Thymus (tissue), 11 donors: ENCODE data around the gene CABYR. TPM values are rescaled to one million over a fixed set of nuclear protein-coding genes. Genes with fewer than 3 reads are reported as not detected.

Experiments
- DNase-seq, 9 donors: peaks; one replicate each; pipeline ENCODE4 v3.0.0-alpha.2; 2013; ENCODE audit warnings: low spot score in 9 of 9, low read depth in 6 of 9, missing footprints in 1 of 9
- H3K27ac ChIP-seq, 2 donors: one replicate each; pipeline ENCODE4 v1.5.1; 2013; ENCODE audit warnings: control low read depth in 1 of 2, low read depth in 1 of 2, low read length in 1 of 2, mild to moderate bottlenecking in 1 of 2, moderate library complexity in 1 of 2
- H3K27me3 ChIP-seq, 2 donors: one replicate each; pipeline ENCODE4 v1.5.1; 2013; ENCODE audit warnings: low read length in 1 of 2; ENCODE audit not compliant: control insufficient read depth in 2 of 2, insufficient read depth in 1 of 2
- H3K36me3 ChIP-seq, 2 donors: one replicate each; pipeline ENCODE4 v1.5.1; 2013; ENCODE audit warnings: low read length in 1 of 2, mild to moderate bottlenecking in 1 of 2, moderate library complexity in 1 of 2; ENCODE audit not compliant: control insufficient read depth in 2 of 2, insufficient read depth in 2 of 2
- H3K4me1 ChIP-seq, 2 donors: one replicate each; pipeline ENCODE4 v1.5.1; 2013; ENCODE audit warnings: low read length in 2 of 2; ENCODE audit not compliant: control insufficient read depth in 2 of 2, insufficient read depth in 2 of 2
- H3K4me3 ChIP-seq, 2 donors: one replicate each; pipeline ENCODE4 v1.5.1; 2013; ENCODE audit warnings: low read length in 2 of 2, control low read depth in 1 of 2, mild to moderate bottlenecking in 1 of 2
- H3K9me3 ChIP-seq, 2 donors: one replicate each; pipeline ENCODE4 v1.5.1; 2013; ENCODE audit warnings: low read length in 1 of 2, mild to moderate bottlenecking in 1 of 2; ENCODE audit not compliant: control insufficient read depth in 2 of 2, insufficient read depth in 1 of 2
- WGBS: extraction: QIAGEN DNeasy Blood & Tissue Kit; methylation state at CpG from one replicate; pipeline ENCODE4 v1.1.7; 2013; 5-methylcytosine and 5-hydroxymethylcytosine counted together
- polyA plus RNA-seq: library from polyadenylated mRNA; stranded (reverse); fragments of 200-250 nt; gene quantifications from one replicate; pipeline ENCODE4 v1.2.3, GENCODE V29; 2013
- total RNA-seq: library from RNA; stranded (reverse); fragments of 120-200 nt; gene quantifications from one replicate; pipeline ENCODE4 v1.2.4, GENCODE V29; 2013
- donor health status: healthy.

CABYR gene
- total and polyA plus RNA-seq, 2 donors, result 1.4 to 3.5 TPM

DNA sequence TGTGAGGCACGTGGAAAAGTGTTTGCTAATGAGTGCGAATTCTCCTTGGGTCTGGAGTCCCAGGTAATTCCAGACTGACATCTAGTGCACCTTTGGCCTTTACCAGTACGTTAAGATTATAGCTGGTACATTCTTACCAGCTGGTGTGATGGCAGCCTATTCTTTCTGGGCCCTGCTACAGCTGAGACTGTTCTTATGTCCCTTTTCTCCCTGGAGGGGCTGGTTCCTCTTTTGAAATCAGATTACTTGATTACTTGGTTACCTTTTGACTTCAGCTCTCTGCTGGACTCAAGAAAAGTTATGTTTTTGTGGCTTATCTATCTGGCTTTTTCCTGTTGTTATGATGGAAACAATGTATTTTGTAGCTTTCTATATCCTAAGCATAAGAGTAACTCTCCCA, 14.5 kb downstream of the CABYR start:
- WGBS, result 94% methylated on average over 3 of the region's 3 CpGs
- DNase-seq, result no peak
- H3K4me3 ChIP-seq, result no peak overlapping the region
- no peaks in the 10 kb centered on the region for H3K36me3 ChIP-seq
- no peaks in the 10 kb centered on the region for H3K27me3 ChIP-seq
- H3K27ac ChIP-seq, result no peak overlapping the region
- H3K4me1 ChIP-seq, result no peaks in the 10 kb centered on the region
- no peaks in the 10 kb centered on the region for H3K9me3 ChIP-seq

- Histone ChIP-seq H3K36me3 (no peaks in the 10 kb centered on the region), H3K4me3 (no peak overlapping the region), H3K27me3 (no peaks in the 10 kb centered on the region), H3K4me1 (no peaks in the 10 kb centered on the region), H3K9me3 (no peaks in the 10 kb centered on the region), H3K27ac (no peak overlapping the region)
- no peak for DNase-seq
- WGBS, result 99% methylated on average over 3 of the region's 3 CpGs
These were observed 19.0 kb downstream of the CABYR start for GRCh38 chr18:24157855-24158254.

DNA sequence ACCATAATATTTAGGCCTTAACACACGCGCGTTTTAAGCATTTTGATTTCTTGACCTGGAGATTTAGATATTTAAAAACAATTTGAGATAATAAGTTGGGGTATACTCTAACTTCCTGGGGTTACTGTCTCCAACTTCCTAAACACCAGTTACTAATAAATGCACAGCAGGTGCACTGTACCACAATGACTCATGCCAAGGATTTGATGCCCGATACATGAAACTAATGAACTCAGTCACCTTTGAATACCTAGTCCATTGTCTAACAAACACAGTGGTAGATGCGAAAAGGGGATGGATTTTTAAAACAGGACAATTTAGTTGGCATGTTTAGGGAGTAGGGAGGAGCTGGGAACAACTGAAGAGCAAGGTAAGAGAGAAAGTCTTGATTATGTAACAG, 21.2 kb downstream of the CABYR start:
- Histone ChIP-seq H3K4me1 (no peaks in the 10 kb centered on the region), H3K9me3 (no peaks in the 10 kb centered on the region), H3K4me3 (no peak overlapping the region), H3K27ac (no peak overlapping the region), H3K36me3 (no peaks in the 10 kb centered on the region), H3K27me3 (no peaks in the 10 kb centered on the region)
- 99% methylated on average over 5 of the region's 5 CpGs for WGBS
- no peak for DNase-seq

DNA sequence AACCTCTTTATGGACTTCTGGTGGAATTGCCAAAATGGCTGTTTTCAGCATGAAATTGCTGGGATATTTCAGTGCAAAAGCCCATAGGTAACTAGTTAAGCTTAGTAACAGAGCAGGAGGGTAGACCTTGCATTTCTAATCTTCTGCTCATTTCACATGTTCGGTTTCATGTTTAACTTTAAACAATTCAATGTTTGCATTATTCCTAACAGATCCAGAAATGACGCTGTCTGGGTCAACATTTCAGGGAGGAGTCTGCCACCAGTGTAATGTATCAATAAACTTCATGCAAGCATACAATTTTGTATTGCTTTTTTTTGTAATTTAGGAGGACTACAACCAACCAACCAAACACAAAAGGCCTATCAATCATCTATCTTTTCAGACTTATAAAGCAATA, 22.4 kb downstream of the CABYR start:
- no peaks in the 10 kb centered on the region for H3K4me1 ChIP-seq
- no peak overlapping the region for H3K4me3 ChIP-seq
- H3K9me3 ChIP-seq, result no peaks in the 10 kb centered on the region
- no peak overlapping the region for H3K27ac ChIP-seq
- H3K27me3 ChIP-seq, result no peaks in the 10 kb centered on the region
- no peaks in the 10 kb centered on the region for H3K36me3 ChIP-seq
- WGBS, result 97% methylated on average over 2 of the region's 2 CpGs
- DNase-seq, result no peak

GRCh38 chr18:24168496-24168895, 29.6 kb downstream of the CABYR start:
- WGBS, result 99% methylated on average over 7 of the region's 7 CpGs
- no peak overlapping the region for H3K27ac ChIP-seq
- no peaks in the 10 kb centered on the region for H3K36me3 ChIP-seq
- no peaks in the 10 kb centered on the region for H3K27me3 ChIP-seq
- DNase-seq, result no peak
- no peaks in the 10 kb centered on the region for H3K9me3 ChIP-seq
- H3K4me3 ChIP-seq, result no peak overlapping the region
- no peaks in the 10 kb centered on the region for H3K4me1 ChIP-seq

DNA sequence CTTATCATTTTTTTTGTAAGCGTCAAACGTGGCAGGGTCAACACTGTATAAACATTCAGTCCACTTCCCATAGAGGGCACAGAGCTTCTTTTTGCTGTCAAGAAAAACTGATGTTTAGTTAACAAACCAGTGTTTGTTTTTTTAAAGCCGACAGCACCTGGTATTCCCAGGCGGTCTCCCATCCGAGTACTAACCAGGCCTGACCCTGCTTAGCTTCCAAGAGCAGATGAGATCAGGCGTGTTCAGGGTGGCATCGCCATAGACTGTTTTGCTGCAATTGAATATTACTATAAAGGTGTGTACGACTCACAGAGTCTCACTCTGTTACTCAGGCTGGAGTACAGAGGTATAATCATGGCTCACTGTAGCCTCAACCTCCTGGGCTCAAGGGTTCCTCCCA, 31.5 kb downstream of the CABYR start:
- Histone ChIP-seq H3K27ac (no peak overlapping the region), H3K9me3 (no peaks in the 10 kb centered on the region), H3K4me1 (no peaks in the 10 kb centered on the region), H3K36me3 (no peaks in the 10 kb centered on the region), H3K4me3 (no peak overlapping the region), H3K27me3 (no peaks in the 10 kb centered on the region)
- DNase-seq, result no peak
- 98% methylated on average over 8 of the region's 8 CpGs for WGBS

DNA sequence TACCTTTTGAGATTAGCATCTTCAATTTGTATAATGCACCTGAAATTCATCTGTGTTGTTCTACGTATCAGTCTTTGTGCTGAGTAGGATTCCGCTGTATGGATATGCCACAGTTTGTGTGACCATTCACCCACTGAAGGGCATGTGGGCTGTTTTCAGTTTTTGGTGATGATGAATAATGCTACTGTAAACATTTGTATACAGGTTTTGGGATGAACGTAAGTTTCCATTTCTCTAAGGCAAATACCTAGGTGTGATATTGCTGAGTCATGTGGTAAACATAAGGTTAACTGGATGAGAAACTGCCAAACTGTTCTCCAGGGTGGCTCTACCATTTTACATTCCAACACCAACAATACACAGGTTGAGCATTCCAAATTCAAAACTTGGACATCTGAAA, 35.1 kb downstream of the CABYR start:
- H3K27me3 ChIP-seq, result no peaks in the 10 kb centered on the region
- H3K4me1 ChIP-seq, result no peaks in the 10 kb centered on the region
- H3K27ac ChIP-seq, result no peak overlapping the region
- WGBS, result 98% methylated on average over 3 of the region's 3 CpGs
- H3K9me3 ChIP-seq, result no peaks in the 10 kb centered on the region
- H3K36me3 ChIP-seq, result no peaks in the 10 kb centered on the region
- H3K4me3 ChIP-seq, result no peak overlapping the region
- no peak for DNase-seq

DNA sequence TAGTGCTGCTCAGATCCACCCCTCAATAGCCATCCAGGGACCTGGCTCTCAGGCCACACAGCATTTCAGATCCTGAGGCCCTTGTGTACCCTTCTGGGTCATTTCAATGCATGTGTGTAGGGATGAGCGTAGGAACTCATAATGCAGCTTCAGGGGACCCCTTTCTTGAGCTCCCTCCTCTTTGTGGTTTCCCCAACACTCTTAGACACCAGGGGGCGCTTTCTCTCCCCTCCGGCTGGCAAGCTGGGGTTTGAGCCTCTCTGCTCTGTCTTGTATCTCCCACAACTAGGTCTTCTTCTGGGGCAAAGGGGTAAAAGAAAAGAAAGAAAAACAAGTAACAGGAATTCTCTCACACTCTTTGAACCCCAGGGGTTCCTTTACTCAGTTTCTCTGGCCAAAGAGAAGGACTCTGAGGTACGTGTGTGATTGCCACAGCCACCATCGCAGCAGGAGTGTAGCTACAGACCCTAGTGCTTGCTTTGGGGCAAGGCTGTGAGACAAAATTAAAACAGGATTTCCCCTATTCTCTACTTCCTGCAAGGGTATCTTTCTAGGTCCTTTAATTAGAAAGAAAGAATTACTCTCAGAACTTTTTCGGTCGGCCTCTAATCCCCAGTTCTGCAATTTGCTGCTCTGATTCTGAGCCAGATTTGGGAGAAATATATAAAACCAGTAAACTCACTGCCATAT, 38.0 kb downstream of the CABYR start:
- Histone ChIP-seq H3K4me3 (no peak overlapping the region), H3K27me3 (no peaks in the 10 kb centered on the region), H3K9me3 (no peaks in the 10 kb centered on the region), H3K4me1 (no peaks in the 10 kb centered on the region), H3K36me3 (no peaks in the 10 kb centered on the region), H3K27ac (no peak overlapping the region)
- WGBS, result 91% methylated on average over 7 of the region's 7 CpGs
- peak; percentile 5 to 65 (median 19) for DNase-seq

DNA sequence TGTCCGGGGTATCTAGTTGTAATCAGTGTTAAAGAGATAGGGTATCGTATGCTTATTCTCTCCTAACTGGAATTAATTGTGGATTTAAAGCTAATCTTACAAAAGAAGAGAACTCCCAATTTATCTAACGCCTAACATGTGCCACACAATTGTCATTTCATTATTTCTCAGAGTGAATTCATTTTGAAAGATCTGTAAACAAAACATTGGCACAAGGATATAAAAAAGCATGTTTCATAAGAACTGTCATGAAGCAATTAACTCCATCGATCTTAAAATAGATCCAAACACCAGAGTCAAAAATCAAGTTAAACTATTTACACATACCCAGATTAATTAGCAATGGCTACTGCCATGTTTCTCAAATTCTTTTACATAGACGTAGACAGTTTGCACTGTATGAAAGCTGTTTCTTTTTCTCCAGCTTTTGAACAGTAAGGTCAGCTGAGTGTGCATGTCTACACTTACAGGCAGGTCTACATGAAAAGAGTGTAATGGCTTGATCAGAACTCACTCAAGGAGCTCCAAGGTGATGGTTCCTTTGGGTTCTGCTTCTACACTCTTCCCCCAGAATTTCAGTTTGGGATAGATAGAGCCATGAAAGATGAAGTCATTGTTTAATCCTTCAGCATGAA, 38.8 kb downstream of the CABYR start:
- WGBS, result 97% methylated on average over 5 of the region's 5 CpGs
- no peak overlapping the region for H3K27ac ChIP-seq
- no peaks in the 10 kb centered on the region for H3K27me3 ChIP-seq
- DNase-seq, result no peak
- H3K9me3 ChIP-seq, result no peaks in the 10 kb centered on the region
- no peak overlapping the region for H3K4me3 ChIP-seq
- H3K4me1 ChIP-seq, result no peaks in the 10 kb centered on the region
- H3K36me3 ChIP-seq, result no peaks in the 10 kb centered on the region
